Endothelial cell of umbilical vein (primary cell): Measurements from ENCODE around the gene NRXN3. TPM values are rescaled to one million over a fixed set of nuclear protein-coding genes. Genes with fewer than 3 reads are reported as not detected.

Source experiments
- BruUV-seq: library from RNA; stranded (reverse); fragments of 400-500 nt; replicated peaks from 2 replicates; lab custom pipeline; 2021; lab: Mats Ljungman, UMichigan
- CTCF ChIA-PET: fragments of 300-600, 350-600 bp; sonication (Branson Sonifier 250); formaldehyde crosslinking; loops from one replicate; lab custom pipeline; 2021; ENCODE audit warnings: antibody characterized with exemption, inconsistent platforms; lab: Charles Lee
- POLR2A ChIA-PET: fragments of 300-600, 350-600 bp; sonication (Branson Sonifier 250); formaldehyde crosslinking; loops from one replicate; lab custom pipeline; 2021; ENCODE audit warnings: antibody characterized with exemption, inconsistent platforms; lab: Charles Lee
- DNase-seq: peaks from one replicate; pipeline ENCODE4 v3.0.0-alpha.2; 2011; ENCODE audit warnings: low read depth, low spot score
- FAIRE-seq: peaks from 2 replicates; lab custom pipeline; 2011; peaks lifted over from hg19 to GRCh38; lab: Jason Lieb, UNC
- H2AFZ ChIP-seq: 2 replicates; pipeline ENCODE4 v1.6.0; 2012; ENCODE audit warnings: low read depth, low read length, control low read depth, inconsistent platforms
- H3K27ac ChIP-seq: 2 replicates; pipeline ENCODE4 v1.5.1; 2011; ENCODE audit warnings: low read depth, mild to moderate bottlenecking, control low read depth, low read length, moderate library complexity; ENCODE audit not compliant: insufficient read depth
- H3K27me3 ChIP-seq, 2 experiments: 2 replicates each; pipeline versions ENCODE4 v1.6.0 to v1.6.1; 2011; ENCODE audit warnings: low read length in 2 of 2, mixed read lengths in 1 of 2; ENCODE audit not compliant: control insufficient read depth in 2 of 2, insufficient read depth in 2 of 2
- H3K36me3 ChIP-seq, 2 experiments: 2 replicates in 1 of 2; 3 replicates in 1 of 2; pipeline ENCODE4 v1.5.1; 2011; ENCODE audit warnings: low read length in 2 of 2, mild to moderate bottlenecking in 1 of 2, moderate library complexity in 1 of 2; ENCODE audit not compliant: control insufficient read depth in 2 of 2, insufficient read depth in 2 of 2; ENCODE audit errors: extremely low read depth in 1 of 2
- H3K4me1 ChIP-seq: 3 replicates; pipeline ENCODE4 v1.5.1; 2011; ENCODE audit warnings: mild to moderate bottlenecking, low read length; ENCODE audit not compliant: control insufficient read depth, insufficient read depth; ENCODE audit errors: extremely low read depth
- H3K4me2 ChIP-seq: 2 replicates; pipeline ENCODE4 v1.6.1; 2011; ENCODE audit warnings: low read length, control low read depth, mixed read lengths; ENCODE audit not compliant: insufficient read depth
- H3K4me3 ChIP-seq, 3 experiments: fragments of 200-600 bp in 1 of 3; sonication (generic), shearing (Covaris generic) in 1 of 3; replicated peaks in 1 of 3; 2 replicates each; pipeline ENCODE4 v1.5.1; 2011 to 2016; ENCODE audit warnings: control low read depth in 3 of 3, low read length in 3 of 3, mild to moderate bottlenecking in 2 of 3, inconsistent platforms in 1 of 3, low read depth in 1 of 3, moderate library complexity in 1 of 3; ENCODE audit not compliant: insufficient read depth in 1 of 3
- H3K79me2 ChIP-seq: 2 replicates; pipeline ENCODE4 v1.6.0; 2012; ENCODE audit warnings: low read length, inconsistent platforms; ENCODE audit not compliant: control insufficient read depth, insufficient read depth
- H3K9ac ChIP-seq: replicated peaks from 2 replicates; pipeline ENCODE3; 2011; ENCODE audit warnings: low read length, control low read depth; ENCODE audit not compliant: insufficient read depth; ENCODE audit errors: extremely low read depth
- H3K9me1 ChIP-seq: replicated peaks from 3 replicates; pipeline ENCODE4 v1.6.0; 2011; ENCODE audit warnings: mild to moderate bottlenecking, low read length; ENCODE audit not compliant: control insufficient read depth, insufficient read depth; ENCODE audit errors: extremely low read depth
- H3K9me3 ChIP-seq: replicated peaks from 2 replicates; pipeline ENCODE4 v1.5.1; 2012; ENCODE audit warnings: low read length, inconsistent platforms; ENCODE audit not compliant: control insufficient read depth, insufficient read depth
- H4K20me1 ChIP-seq: replicated peaks from 2 replicates; pipeline ENCODE3; 2011; ENCODE audit warnings: mild to moderate bottlenecking, low read length; ENCODE audit not compliant: control insufficient read depth, insufficient read depth; ENCODE audit errors: extremely low read depth
- EZH2 ChIP-seq: IDR thresholded peaks from 2 replicates; pipeline ENCODE4 v1.6.1; 2012; ENCODE audit warnings: borderline replicate concordance, low read depth, mild to moderate bottlenecking, moderate library complexity, low read length, inconsistent platforms; ENCODE audit not compliant: severe bottlenecking
- FOS ChIP-seq: IDR thresholded peaks from 2 replicates; pipeline ENCODE4 v1.6.1; 2011; ENCODE audit warnings: mild to moderate bottlenecking, low read length, moderate library complexity, borderline replicate concordance; ENCODE audit not compliant: insufficient read depth
- GATA2 ChIP-seq: IDR thresholded peaks from 2 replicates; pipeline ENCODE4 v1.7.0; 2011; ENCODE audit warnings: low read depth, mild to moderate bottlenecking, moderate library complexity, mixed read lengths, low read length; ENCODE audit not compliant: insufficient read length, insufficient read depth
- JUN ChIP-seq: IDR thresholded peaks from 2 replicates; pipeline ENCODE4 v1.6.1; 2011; ENCODE audit warnings: borderline replicate concordance, low read depth; ENCODE audit not compliant: insufficient read length, insufficient read depth
- MYC ChIP-seq: IDR thresholded peaks from one replicate; pipeline ENCODE4 v1.6.1; 2011; ENCODE audit warnings: mild to moderate bottlenecking, low read depth, low read length
- POLR2A ChIP-seq: IDR thresholded peaks from 2 replicates; pipeline ENCODE4 v1.6.1; 2012; ENCODE audit warnings: low read depth, mild to moderate bottlenecking, control low read depth, low read length
- POLR2AphosphoS5 ChIP-seq: IDR thresholded peaks from 2 replicates; pipeline ENCODE4 v1.6.1; 2012; ENCODE audit warnings: low read depth, mild to moderate bottlenecking, control low read depth, low read length, moderate library complexity; ENCODE audit not compliant: insufficient read depth
- dilution Hi-C: fragments of 300-500 bp; cut with MboI; formaldehyde crosslinking; loops from one replicate; pipeline ENCODE4 v1.15.0; 2019; ENCODE audit warnings: low sequenced_read_pairs; ENCODE audit not compliant: extremely low pct_ligation_motif_present
- intact Hi-C: fragments of 100-400 bp; cut with micrococcal nuclease; formaldehyde crosslinking; loops from one replicate; pipeline ENCODE4 v1.10.0; 2022
- polyA plus RNA-seq, 4 experiments: library from polyadenylated mRNA; depleted of rRNA in 3 of 4; stranded (reverse) in 3 of 4; unstranded in 1 of 4; fragments of >200 nt; gene quantifications; 2 replicates each; pipeline versions ENCODE4 v1.2.1 to v1.2.3, GENCODE V29; 2011 to 2012; ENCODE audit warnings: missing spikeins in 1 of 4
- total RNA-seq: library from RNA; stranded (reverse); gene quantifications from 2 replicates; pipeline ENCODE4 v1.2.3, GENCODE V29; 2021
- TF ChIP-seq, protein P1 (sequence below): IDR thresholded peaks from 2 replicates; pipeline ENCODE4 v1.6.1; 2011; ENCODE audit not compliant: insufficient read depth, insufficient read length
- TF ChIP-seq, protein P2 (sequence below), 2 donors: IDR thresholded peaks; 1 replicate in 1 of 2; 2 replicates in 1 of 2; pipeline ENCODE4 v1.5.1; 2011; ENCODE audit warnings: low read length in 2 of 2, mild to moderate bottlenecking in 2 of 2, moderate library complexity in 2 of 2, control low read depth in 1 of 2, inconsistent platforms in 1 of 2, low read depth in 1 of 2; ENCODE audit not compliant: insufficient read depth in 1 of 2; ENCODE audit errors: extremely low read depth in 1 of 2

The NRXN3 gene
- total and polyA plus RNA-seq, 2 donors (not counting 3 experiments of a cell fraction or from before 2014, with no cell fraction given) = 0.72 to 4.2 TPM

DNA sequence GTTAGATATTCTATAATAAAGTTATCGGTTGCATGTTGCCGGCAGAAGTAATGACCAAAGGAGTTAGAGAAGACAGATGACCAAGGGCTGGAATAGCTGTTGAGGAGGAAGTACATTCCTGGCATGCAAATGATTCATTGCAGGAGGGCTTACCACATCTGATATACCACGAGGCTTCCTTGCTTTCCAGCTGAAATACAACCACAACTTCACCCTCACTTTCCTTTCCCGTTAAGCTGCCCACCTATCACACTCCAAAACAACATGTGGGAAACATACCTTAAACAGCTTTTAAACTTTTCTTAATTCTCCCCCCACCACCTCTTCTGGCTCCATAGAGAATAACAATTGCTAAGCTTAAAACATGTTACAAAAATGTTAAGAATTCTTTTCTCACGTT is 594.1 kb downstream of the NRXN3 start:
- no TSS peak for BruUV-seq
- H2AFZ ChIP-seq = no peak overlapping the region
- ChIA-PET CTCF (no interaction called here), POLR2A (no interaction called here)
- no peak for DNase-seq
- no peak for FAIRE-seq
- dilution Hi-C loops = no loop called here
- no peaks in the 10 kb centered on the region for H3K9me3 ChIP-seq
- H3K4me3 ChIP-seq = no peak overlapping the region
- H3K4me1 ChIP-seq = no peaks in the 10 kb centered on the region
- TF ChIP-seq POLR2AphosphoS5 (no peak), EZH2 (no peak), MYC (no peak), POLR2A (no peak), JUN (no peak), FOS (no peak), GATA2 (no peak)
- TF ChIP-seq, protein P1, sequence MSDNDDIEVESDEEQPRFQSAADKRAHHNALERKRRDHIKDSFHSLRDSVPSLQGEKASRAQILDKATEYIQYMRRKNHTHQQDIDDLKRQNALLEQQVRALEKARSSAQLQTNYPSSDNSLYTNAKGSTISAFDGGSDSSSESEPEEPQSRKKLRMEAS = no peak
- TF ChIP-seq, protein P2, sequence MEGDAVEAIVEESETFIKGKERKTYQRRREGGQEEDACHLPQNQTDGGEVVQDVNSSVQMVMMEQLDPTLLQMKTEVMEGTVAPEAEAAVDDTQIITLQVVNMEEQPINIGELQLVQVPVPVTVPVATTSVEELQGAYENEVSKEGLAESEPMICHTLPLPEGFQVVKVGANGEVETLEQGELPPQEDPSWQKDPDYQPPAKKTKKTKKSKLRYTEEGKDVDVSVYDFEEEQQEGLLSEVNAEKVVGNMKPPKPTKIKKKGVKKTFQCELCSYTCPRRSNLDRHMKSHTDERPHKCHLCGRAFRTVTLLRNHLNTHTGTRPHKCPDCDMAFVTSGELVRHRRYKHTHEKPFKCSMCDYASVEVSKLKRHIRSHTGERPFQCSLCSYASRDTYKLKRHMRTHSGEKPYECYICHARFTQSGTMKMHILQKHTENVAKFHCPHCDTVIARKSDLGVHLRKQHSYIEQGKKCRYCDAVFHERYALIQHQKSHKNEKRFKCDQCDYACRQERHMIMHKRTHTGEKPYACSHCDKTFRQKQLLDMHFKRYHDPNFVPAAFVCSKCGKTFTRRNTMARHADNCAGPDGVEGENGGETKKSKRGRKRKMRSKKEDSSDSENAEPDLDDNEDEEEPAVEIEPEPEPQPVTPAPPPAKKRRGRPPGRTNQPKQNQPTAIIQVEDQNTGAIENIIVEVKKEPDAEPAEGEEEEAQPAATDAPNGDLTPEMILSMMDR (IDR thresholded peaks at IDR 0.05; ENCODE audit: extremely low read depth in 1 of 2, insufficient read depth in 1 of 2, low read depth in 1 of 2, low read length in 2 of 2) = no peak
- no peaks in the 10 kb centered on the region for H3K9me1 ChIP-seq
- no peak overlapping the region for H3K9ac ChIP-seq
- no peak overlapping the region for H3K4me2 ChIP-seq
- H3K27ac ChIP-seq = no peak overlapping the region
- H3K36me3 ChIP-seq = no peaks in the 10 kb centered on the region
- no peaks in the 10 kb centered on the region for H3K27me3 ChIP-seq
- intact Hi-C loops = no loop called here
- no peaks in the 10 kb centered on the region for H4K20me1 ChIP-seq
- H3K79me2 ChIP-seq = no peaks in the 10 kb centered on the region
